Mesenchymal stem cell (in vitro differentiated cells and primary cell): ENCODE data around the gene P2RY11.

Source experiments
- DNase-seq: peaks from one replicate; pipeline ENCODE4 v3.0.0-alpha.2; 2013
- H2AFZ ChIP-seq: one replicate; pipeline ENCODE4 v1.6.1; 2013; ENCODE audit warnings: low read depth, mild to moderate bottlenecking, control low read depth, inconsistent platforms, low read length, moderate library complexity
- H2AK5ac ChIP-seq: 2 replicates; pipeline ENCODE4 v1.6.1; 2013; ENCODE audit warnings: low read length, moderate library complexity, mild to moderate bottlenecking, inconsistent platforms; ENCODE audit not compliant: severe bottlenecking
- H2BK120ac ChIP-seq: one replicate; pipeline ENCODE4 v1.6.1; 2013; ENCODE audit warnings: low read depth, mild to moderate bottlenecking, inconsistent platforms, low read length, moderate library complexity
- H2BK12ac ChIP-seq, 2 experiments: one replicate each; pipeline ENCODE4 v1.6.1; 2013; ENCODE audit warnings: inconsistent platforms in 2 of 2, low read length in 2 of 2, mild to moderate bottlenecking in 2 of 2, moderate library complexity in 2 of 2, control low read depth in 1 of 2
- H2BK15ac ChIP-seq: one replicate; pipeline ENCODE4 v1.6.1; 2013; ENCODE audit warnings: mild to moderate bottlenecking, low read depth, inconsistent platforms; ENCODE audit not compliant: poor library complexity, severe bottlenecking
- H2BK5ac ChIP-seq: 2 replicates; pipeline ENCODE4 v1.6.1; 2013; ENCODE audit warnings: low read depth, mild to moderate bottlenecking, low read length, control low read depth, inconsistent platforms; ENCODE audit not compliant: poor library complexity, severe bottlenecking
- H3K14ac ChIP-seq, 2 experiments: one replicate each; pipeline ENCODE4 v1.6.1; 2013; ENCODE audit warnings: inconsistent platforms in 2 of 2, low read length in 2 of 2, control low read depth in 1 of 2, mild to moderate bottlenecking in 1 of 2, moderate library complexity in 1 of 2
- H3K18ac ChIP-seq, 2 experiments: one replicate each; pipeline ENCODE4 v1.6.1; 2013; ENCODE audit warnings: inconsistent platforms in 2 of 2, low read length in 2 of 2, control low read depth in 1 of 2, low read depth in 1 of 2, mild to moderate bottlenecking in 1 of 2
- H3K23ac ChIP-seq, 2 experiments: one replicate each; pipeline ENCODE4 v1.6.1; 2013; ENCODE audit warnings: inconsistent platforms in 2 of 2, low read length in 2 of 2, mild to moderate bottlenecking in 2 of 2, moderate library complexity in 2 of 2, control low read depth in 1 of 2
- H3K27ac ChIP-seq: 2 replicates; pipeline ENCODE4 v1.5.1; 2013; ENCODE audit warnings: mild to moderate bottlenecking, moderate library complexity, low read length, control low read depth, inconsistent platforms; ENCODE audit not compliant: poor library complexity, severe bottlenecking
- H3K27me3 ChIP-seq, 2 experiments: 2 replicates each; pipeline versions ENCODE4 v1.6.1 to v1.7.0; 2013; ENCODE audit warnings: low read length in 2 of 2, mild to moderate bottlenecking in 2 of 2, moderate library complexity in 2 of 2, control low read depth in 1 of 2, inconsistent platforms in 1 of 2; ENCODE audit not compliant: control insufficient read depth in 1 of 2, insufficient read depth in 1 of 2
- H3K36me3 ChIP-seq, 2 experiments: 2 replicates each; pipeline versions ENCODE4 v1.6.1 to v1.7.0; 2013; ENCODE audit warnings: low read length in 2 of 2, control low read depth in 1 of 2, inconsistent platforms in 1 of 2, low read depth in 1 of 2, mild to moderate bottlenecking in 1 of 2; ENCODE audit not compliant: insufficient read depth in 2 of 2, control insufficient read depth in 1 of 2
- H3K4ac ChIP-seq, 2 experiments: one replicate each; pipeline ENCODE4 v1.6.1; 2013; ENCODE audit warnings: inconsistent platforms in 2 of 2, low read length in 2 of 2, mild to moderate bottlenecking in 2 of 2, moderate library complexity in 2 of 2, control low read depth in 1 of 2, low read depth in 1 of 2
- H3K4me1 ChIP-seq: 2 replicates; pipeline ENCODE4 v1.6.1; 2013; ENCODE audit warnings: low read depth, low read length, control low read depth; ENCODE audit not compliant: control insufficient read depth, insufficient read depth
- H3K4me2 ChIP-seq: 2 replicates; pipeline ENCODE4 v1.6.1; 2013; ENCODE audit warnings: low read length, mild to moderate bottlenecking, inconsistent platforms; ENCODE audit not compliant: poor library complexity, severe bottlenecking
- H3K4me3 ChIP-seq, 2 experiments: 2 replicates each; pipeline versions ENCODE4 v1.5.1 to v1.7.0; 2013; ENCODE audit warnings: low read length in 2 of 2, mild to moderate bottlenecking in 2 of 2, control low read depth in 1 of 2, low read depth in 1 of 2; ENCODE audit not compliant: insufficient read depth in 1 of 2
- H3K79me1 ChIP-seq: replicated peaks from 2 replicates; pipeline ENCODE4 v1.6.1; 2013; ENCODE audit warnings: mild to moderate bottlenecking, control low read depth, low read length, inconsistent platforms; ENCODE audit not compliant: poor library complexity, severe bottlenecking
- H3K9ac ChIP-seq: 2 replicates; pipeline ENCODE4 v1.7.0; 2013; ENCODE audit warnings: mild to moderate bottlenecking, low read length, moderate library complexity
- H3K9me3 ChIP-seq: 2 replicates; pipeline ENCODE4 v1.7.0; 2013; ENCODE audit warnings: mild to moderate bottlenecking, low read length; ENCODE audit not compliant: control insufficient read depth
- H4K8ac ChIP-seq: one replicate; pipeline ENCODE4 v1.6.1; 2013; ENCODE audit warnings: inconsistent platforms, mild to moderate bottlenecking, low read length, moderate library complexity
- H4K91ac ChIP-seq: one replicate; pipeline ENCODE4 v1.6.1; 2013; ENCODE audit warnings: mild to moderate bottlenecking, low read length, inconsistent platforms
- WGBS: methylation state at CpG from one replicate; pipeline ENCODE4 v1.1.7; 2013; ENCODE audit warnings: mixed read lengths; 5-methylcytosine and 5-hydroxymethylcytosine counted together

Gene P2RY11

DNA sequence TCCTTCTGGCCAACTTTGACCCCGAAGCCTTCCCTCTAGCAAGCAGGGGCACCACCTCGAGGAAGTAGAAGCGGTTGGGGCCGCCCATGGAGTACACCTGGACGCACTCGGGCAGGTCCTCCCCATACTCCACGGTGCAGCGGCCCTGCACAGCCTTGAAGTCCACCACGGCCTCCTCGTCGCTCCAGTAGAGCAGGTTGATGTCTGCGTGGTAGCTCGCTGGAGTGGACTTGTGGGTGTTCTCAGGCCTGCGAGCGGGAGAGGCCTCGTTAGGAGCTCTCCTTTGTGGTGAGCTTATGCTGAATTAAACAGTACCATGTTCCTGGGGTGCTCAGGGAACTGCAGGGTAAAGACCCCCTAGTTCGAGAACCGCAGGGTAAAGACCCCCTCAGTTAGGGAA lies 30.5 kb downstream of the P2RY11 start:
- WGBS = 98% methylated on average over 18 of the region's 18 CpGs
- Histone ChIP-seq H3K9me3 (no peaks in the 10 kb centered on the region), H2BK12ac (no peak overlapping the region), H3K27me3 (no peaks in the 10 kb centered on the region), H2AFZ (no peak overlapping the region), H3K14ac (no peak overlapping the region), H3K4me3 (no peak overlapping the region), H3K79me1 (peaks cover 36% of the 10 kb centered on the region), H3K4ac (no peak overlapping the region), H4K91ac (no peak overlapping the region), H3K4me2 (no peak overlapping the region), H3K36me3 (peaks cover 92 to 94% of the 10 kb centered on the region in 2 experiments), H2BK5ac (no peak overlapping the region), H3K9ac (no peak overlapping the region), H3K18ac (no peak overlapping the region), H3K27ac (no peak overlapping the region), H4K8ac (no peak overlapping the region), H2AK5ac (no peak overlapping the region), H3K23ac (no peak overlapping the region), H2BK120ac (no peak overlapping the region), H2BK15ac (no peak overlapping the region), H3K4me1 (no peaks in the 10 kb centered on the region)
- no peak for DNase-seq

DNA sequence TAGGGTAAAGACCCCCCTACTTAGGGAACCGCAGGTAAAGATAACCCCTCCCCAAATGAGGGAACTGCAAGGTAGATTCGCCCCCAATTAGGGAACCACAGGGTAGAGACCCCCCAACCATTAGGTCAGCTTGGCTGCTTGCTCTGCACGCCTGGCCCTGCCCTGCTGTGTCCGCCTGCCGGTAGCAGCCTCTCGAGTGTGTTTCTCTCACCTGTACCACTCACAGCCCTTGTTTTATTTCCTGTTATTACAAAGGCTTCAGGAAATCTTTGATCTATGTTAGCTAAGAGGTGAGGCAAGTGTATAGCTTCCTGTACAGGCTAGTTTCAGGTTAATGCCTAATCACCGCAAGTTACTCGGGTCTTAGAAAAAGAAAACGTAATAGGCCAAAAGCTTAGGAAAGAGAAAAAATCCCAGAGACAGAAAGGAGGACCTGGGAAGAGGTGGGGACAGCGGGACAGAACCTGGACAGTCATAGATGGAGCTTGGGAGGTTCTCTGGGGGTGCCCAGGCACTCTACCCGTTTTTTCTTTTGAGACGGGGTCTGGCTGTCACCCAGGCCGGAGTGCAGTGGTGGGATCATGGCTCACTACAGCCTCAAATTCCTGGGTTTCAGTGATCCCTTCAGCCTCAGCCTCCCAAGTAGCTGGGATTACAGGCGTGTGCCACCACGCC lies 31.3 kb downstream of the P2RY11 start:
- H2AFZ ChIP-seq = no peak overlapping the region
- no peak overlapping the region for H4K8ac ChIP-seq
- H3K4me3 ChIP-seq = no peak overlapping the region
- H4K91ac ChIP-seq = no peak overlapping the region
- no peaks in the 10 kb centered on the region for H3K27me3 ChIP-seq
- H3K79me1 ChIP-seq = peaks cover 29% of the 10 kb centered on the region
- H3K4me2 ChIP-seq = no peak overlapping the region
- DNase-seq = no peak
- H3K4me1 ChIP-seq = no peaks in the 10 kb centered on the region
- no peak overlapping the region for H3K9ac ChIP-seq
- no peak overlapping the region for H2AK5ac ChIP-seq
- H3K14ac ChIP-seq = no peak overlapping the region
- no peak overlapping the region for H3K18ac ChIP-seq
- no peak overlapping the region for H2BK120ac ChIP-seq
- no peak overlapping the region for H2BK15ac ChIP-seq
- 97% methylated on average over 15 of the region's 15 CpGs for WGBS
- no peak overlapping the region for H3K27ac ChIP-seq
- H3K36me3 ChIP-seq = peaks cover 84 to 88% of the 10 kb centered on the region in 2 experiments
- no peak overlapping the region for H3K4ac ChIP-seq
- H3K9me3 ChIP-seq = no peaks in the 10 kb centered on the region
- no peak overlapping the region for H2BK12ac ChIP-seq
- no peak overlapping the region for H2BK5ac ChIP-seq
- no peak overlapping the region for H3K23ac ChIP-seq

DNA sequence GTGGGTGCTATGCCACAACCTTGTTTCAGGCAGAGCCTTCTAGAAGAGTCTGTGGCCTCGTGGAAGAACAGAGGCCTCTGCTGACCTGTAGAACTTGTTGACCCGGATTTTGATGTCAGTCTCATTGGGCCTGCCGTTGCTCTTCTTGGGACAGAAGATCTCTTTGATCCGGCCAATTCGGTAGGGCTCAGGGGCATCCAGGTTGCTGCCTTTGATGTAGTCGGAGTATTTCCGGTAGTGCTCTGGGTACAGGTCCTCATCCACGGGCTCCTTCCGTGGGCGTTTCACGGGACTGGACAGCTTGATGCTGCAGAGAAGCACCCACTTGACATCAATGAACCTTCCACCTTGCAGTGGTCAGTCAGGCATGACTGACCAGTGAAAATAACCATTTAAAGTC lies 32.2 kb downstream of the P2RY11 start:
- H3K4me2 ChIP-seq = no peak overlapping the region
- no peak overlapping the region for H4K8ac ChIP-seq
- H2BK5ac ChIP-seq = no peak overlapping the region
- H3K79me1 ChIP-seq = peaks cover 24% of the 10 kb centered on the region
- no peaks in the 10 kb centered on the region for H3K4me1 ChIP-seq
- no peak overlapping the region for H2BK120ac ChIP-seq
- no peak overlapping the region for H3K27ac ChIP-seq
- no peak overlapping the region for H2AK5ac ChIP-seq
- no peak for DNase-seq
- H3K27me3 ChIP-seq = no peaks in the 10 kb centered on the region
- no peak overlapping the region for H3K4me3 ChIP-seq
- no peak overlapping the region for H2AFZ ChIP-seq
- H3K18ac ChIP-seq = no peak overlapping the region
- H3K9me3 ChIP-seq = no peaks in the 10 kb centered on the region
- WGBS = 92% methylated on average over 9 of the region's 11 CpGs
- no peak overlapping the region for H4K91ac ChIP-seq
- no peak overlapping the region for H3K23ac ChIP-seq
- no peak overlapping the region for H3K9ac ChIP-seq
- no peak overlapping the region for H2BK15ac ChIP-seq
- H3K4ac ChIP-seq = no peak overlapping the region
- peaks cover 79 to 85% of the 10 kb centered on the region in 2 experiments for H3K36me3 ChIP-seq
- H3K14ac ChIP-seq = no peak overlapping the region
- H2BK12ac ChIP-seq = no peak overlapping the region

DNA sequence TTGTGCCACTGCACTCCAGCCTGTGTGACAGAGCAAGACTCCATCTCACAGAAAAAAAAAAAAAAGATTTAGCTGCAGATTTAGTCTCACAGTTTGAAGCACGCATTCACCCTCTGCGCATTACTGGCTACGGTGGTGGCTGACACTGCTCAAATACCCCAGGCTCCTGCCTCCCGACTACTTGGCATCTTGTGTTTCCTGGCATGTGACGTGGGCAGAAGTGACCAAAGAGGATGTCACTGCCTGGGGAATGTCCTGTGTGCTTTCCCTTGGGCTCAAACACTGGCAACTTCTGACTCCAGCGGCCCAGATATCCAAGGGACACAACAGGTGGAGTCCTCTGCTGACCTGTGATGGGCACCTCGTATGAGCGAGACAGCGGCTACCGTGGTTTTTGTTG lies 32.9 kb downstream of the P2RY11 start:
- no peak overlapping the region for H3K9ac ChIP-seq
- H4K91ac ChIP-seq = no peak overlapping the region
- no peak overlapping the region for H2AFZ ChIP-seq
- no peak overlapping the region for H2BK120ac ChIP-seq
- no peak overlapping the region for H2BK15ac ChIP-seq
- no peaks in the 10 kb centered on the region for H3K4me1 ChIP-seq
- H2BK12ac ChIP-seq = no peak overlapping the region
- no peak overlapping the region for H3K18ac ChIP-seq
- no peak overlapping the region for H3K4me3 ChIP-seq
- H3K27ac ChIP-seq = no peak overlapping the region
- H2AK5ac ChIP-seq = no peak overlapping the region
- no peak overlapping the region for H3K23ac ChIP-seq
- H3K36me3 ChIP-seq = peaks cover 79 to 84% of the 10 kb centered on the region in 2 experiments
- no peak overlapping the region for H3K4ac ChIP-seq
- DNase-seq = no peak
- H2BK5ac ChIP-seq = no peak overlapping the region
- H4K8ac ChIP-seq = no peak overlapping the region
- no peaks in the 10 kb centered on the region for H3K27me3 ChIP-seq
- H3K4me2 ChIP-seq = no peak overlapping the region
- no peaks in the 10 kb centered on the region for H3K9me3 ChIP-seq
- peaks cover 21% of the 10 kb centered on the region for H3K79me1 ChIP-seq
- 98% methylated on average over 10 of the region's 10 CpGs for WGBS
- H3K14ac ChIP-seq = no peak overlapping the region
